Esophagus squamous epithelium (tissue), 5 donors: Measurements from ENCODE around the gene ALOX12. TPM values are rescaled to one million over a fixed set of nuclear protein-coding genes. Genes with fewer than 3 reads are reported as not detected.

Experiments used
- DNase-seq: peaks from one replicate; lab custom pipeline; 2025; lab: John Stamatoyannopoulos, UW
- H3K27ac ChIP-seq, 4 donors: fragments of 200-600 bp; sonication (generic); one replicate each; pipeline ENCODE4 v1.5.1; 2016 to 2019; ENCODE audit warnings: mild to moderate bottlenecking in 1 of 4
- H3K27me3 ChIP-seq, 4 donors: fragments of 200-600 bp; sonication (generic); 1 replicate in 3 of 4; 2 replicates in 1 of 4; pipeline versions ENCODE4 v1.5.1 to v1.6.0; 2017 to 2021; ENCODE audit warnings: antibody characterized with exemption in 1 of 4
- H3K36me3 ChIP-seq, 3 donors: fragments of 200-600 bp; sonication (generic); one replicate each; pipeline ENCODE4 v1.5.1; 2016 to 2019
- H3K4me1 ChIP-seq, 3 donors: fragments of 200-600 bp; sonication (generic); one replicate each; pipeline ENCODE4 v1.5.1; 2017 to 2019
- H3K4me3 ChIP-seq, 4 donors: fragments of 200-600 bp; sonication (generic); 1 replicate in 3 of 4; 2 replicates in 1 of 4; pipeline ENCODE4 v1.5.1; 2016 to 2019; ENCODE audit warnings: mild to moderate bottlenecking in 2 of 4, moderate library complexity in 1 of 4
- H3K9me3 ChIP-seq, 3 donors: fragments of 200-600 bp; sonication (generic); one replicate each; pipeline ENCODE4 v1.5.1; 2016 to 2019
- POLR2A ChIP-seq, 4 donors: fragments of 450-650 bp; IDR thresholded peaks; one replicate each; pipeline ENCODE4 v1.6.1; 2017; ENCODE audit warnings: antibody characterized with exemption in 4 of 4, mild to moderate bottlenecking in 4 of 4, moderate library complexity in 3 of 4
- WGBS, 2 donors: methylation state at CpG; one replicate each; pipeline ENCODE4 v1.1.5; 2018; 5-methylcytosine and 5-hydroxymethylcytosine counted together
- intact Hi-C: fragments of 100-400 bp; cut with DNase I; formaldehyde crosslinking; loops from one replicate; pipeline ENCODE4 v1.15.0; 2022
- total RNA-seq, 4 donors: library from RNA; depleted of rRNA; stranded (reverse); fragments of >200 nt; gene quantifications; one replicate each; pipeline ENCODE4 v1.1.0, GENCODE V29; 2016
- TF ChIP-seq, protein P1 (sequence below), 6 experiments: fragments of 450-650 bp in 4 of 6; fragments of 200-600 bp in 2 of 6; sonication (generic) in 2 of 6; IDR thresholded peaks; one replicate each; pipeline ENCODE4 v1.5.1; 2016 to 2019; ENCODE audit warnings: antibody characterized with exemption in 6 of 6, mild to moderate bottlenecking in 4 of 6, moderate library complexity in 4 of 6
- donor health status: DM: yes; HTN: yes; CAD: no.

The ALOX12 gene
- total RNA-seq, 4 donors from 2014 or later = 3.8 to 43.5 (median 26.4) TPM

DNA sequence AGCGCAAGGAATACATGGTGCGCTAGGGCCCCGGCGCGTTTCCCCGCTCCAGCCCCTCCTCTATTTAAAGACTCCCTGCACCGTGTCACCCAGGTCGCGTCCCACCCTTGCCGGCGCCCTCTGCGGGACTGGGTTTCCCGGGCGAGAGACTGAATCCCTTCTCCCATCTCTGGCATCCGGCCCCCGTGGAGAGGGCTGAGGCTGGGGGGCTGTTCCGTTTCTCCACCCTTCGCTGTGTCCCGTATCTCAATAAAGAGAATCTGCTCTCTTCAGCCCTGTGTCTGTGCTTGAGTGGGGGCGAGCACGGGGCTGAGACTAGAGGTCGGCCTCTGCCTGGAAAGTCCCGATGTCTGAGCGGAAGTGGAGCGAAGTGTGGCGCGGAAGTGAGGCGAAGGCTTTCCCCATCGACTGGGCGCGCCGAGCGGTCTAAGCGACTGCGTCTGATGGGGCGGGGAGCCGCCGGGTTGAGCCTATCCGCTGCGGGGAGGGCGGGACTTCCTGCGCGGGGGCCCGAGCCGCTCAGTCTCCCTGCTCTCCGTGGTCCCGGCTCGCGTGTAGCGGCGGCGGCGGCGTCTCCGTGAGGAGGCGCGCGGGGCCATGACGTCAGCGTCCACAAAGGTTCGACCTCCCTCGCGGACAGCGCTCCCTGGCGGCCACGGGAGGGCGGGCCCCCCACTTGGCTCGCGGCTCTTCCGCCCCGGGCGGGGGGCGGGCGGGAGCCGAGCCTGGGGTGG, 18.6 kb downstream of the ALOX12 start:
- TF ChIP-seq, protein P1, sequence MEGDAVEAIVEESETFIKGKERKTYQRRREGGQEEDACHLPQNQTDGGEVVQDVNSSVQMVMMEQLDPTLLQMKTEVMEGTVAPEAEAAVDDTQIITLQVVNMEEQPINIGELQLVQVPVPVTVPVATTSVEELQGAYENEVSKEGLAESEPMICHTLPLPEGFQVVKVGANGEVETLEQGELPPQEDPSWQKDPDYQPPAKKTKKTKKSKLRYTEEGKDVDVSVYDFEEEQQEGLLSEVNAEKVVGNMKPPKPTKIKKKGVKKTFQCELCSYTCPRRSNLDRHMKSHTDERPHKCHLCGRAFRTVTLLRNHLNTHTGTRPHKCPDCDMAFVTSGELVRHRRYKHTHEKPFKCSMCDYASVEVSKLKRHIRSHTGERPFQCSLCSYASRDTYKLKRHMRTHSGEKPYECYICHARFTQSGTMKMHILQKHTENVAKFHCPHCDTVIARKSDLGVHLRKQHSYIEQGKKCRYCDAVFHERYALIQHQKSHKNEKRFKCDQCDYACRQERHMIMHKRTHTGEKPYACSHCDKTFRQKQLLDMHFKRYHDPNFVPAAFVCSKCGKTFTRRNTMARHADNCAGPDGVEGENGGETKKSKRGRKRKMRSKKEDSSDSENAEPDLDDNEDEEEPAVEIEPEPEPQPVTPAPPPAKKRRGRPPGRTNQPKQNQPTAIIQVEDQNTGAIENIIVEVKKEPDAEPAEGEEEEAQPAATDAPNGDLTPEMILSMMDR (IDR thresholded peaks at IDR 0.05) = peak; percentile 62 to 89 (median 82)
- peak in 3 of 4 donors; percentile 67 to 89 (median 84) for TF ChIP-seq POLR2A (IDR thresholded peaks at IDR 0.05)
- Histone ChIP-seq H3K27me3 (no peaks in the 10 kb centered on the region), H3K9me3 (no peaks in the 10 kb centered on the region), H3K4me1 (peaks cover 38 to 85% (median 40%) of the 10 kb centered on the region in 3 donors), H3K27ac (peak overlapping the region; percentile 94 to 98 (median 98)), H3K4me3 (peak overlapping the region; percentile 87 to 95 (median 90)), H3K36me3 (peaks cover 0 to 28% (median 0%) of the 10 kb centered on the region in 3 donors)
- WGBS, 2 donors = 2 to 3% methylated on average over 7 to 14 of the region's 75 CpGs
- intact Hi-C loops = no loop called here
- DNase-seq = peak; percentile 88

DNA sequence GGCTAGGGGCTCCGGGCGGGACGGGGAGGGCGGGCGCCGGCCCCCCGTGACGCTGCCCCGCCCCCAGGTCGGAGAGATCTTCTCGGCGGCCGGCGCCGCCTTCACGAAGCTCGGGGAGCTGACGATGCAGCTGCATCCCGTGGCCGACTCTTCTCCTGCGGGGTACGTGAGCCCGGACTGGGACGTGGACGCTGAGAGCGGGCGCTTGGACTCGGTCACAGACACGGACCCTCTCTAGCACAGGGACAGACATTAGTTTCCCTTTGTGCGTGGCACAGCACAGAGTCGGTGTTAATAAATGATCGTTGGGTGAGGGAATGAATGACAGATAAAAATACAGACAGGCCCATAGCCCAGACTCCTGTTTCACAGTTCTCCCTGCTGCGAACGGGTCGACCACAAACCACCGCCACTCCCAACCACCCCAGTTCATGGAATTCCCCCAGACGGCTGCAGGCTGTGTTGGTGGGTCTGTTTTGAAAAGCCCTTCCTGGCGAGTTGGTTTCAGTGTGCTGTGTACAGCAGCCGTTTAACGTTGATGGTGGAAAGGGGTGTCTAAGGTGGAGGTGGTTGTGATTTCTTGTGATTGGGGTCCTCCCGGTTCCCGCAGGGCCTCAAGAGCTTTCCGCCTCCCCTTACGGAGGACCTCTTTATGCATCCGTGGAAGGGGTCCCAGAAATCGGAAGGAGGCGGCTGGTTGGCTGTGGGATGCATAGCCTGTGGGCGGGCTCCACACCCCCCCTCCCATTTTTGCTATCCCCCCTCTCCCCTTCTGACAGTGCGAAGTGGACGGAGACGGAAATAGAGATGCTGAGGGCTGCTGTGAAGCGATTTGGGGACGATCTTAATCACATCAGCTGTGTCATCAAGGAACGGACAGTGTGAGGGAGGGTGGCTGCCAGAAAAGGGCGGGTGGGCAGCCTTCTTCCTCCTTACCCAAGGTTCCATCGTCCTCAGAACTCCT, 19.4 kb downstream of the ALOX12 start:
- peaks cover 36 to 85% (median 37%) of the 10 kb centered on the region in 3 donors for H3K4me1 ChIP-seq
- peaks cover 0 to 19% (median 0%) of the 10 kb centered on the region in 3 donors for H3K36me3 ChIP-seq
- DNase-seq = no peak
- intact Hi-C loops = no loop called here
- TF ChIP-seq POLR2A (IDR thresholded peaks at IDR 0.05) = peak in 2 of 4 donors; percentile 73 to 75
- TF ChIP-seq, protein P1 (IDR thresholded peaks at IDR 0.05) = no peak
- H3K27ac ChIP-seq = peak overlapping the region; percentile 94 to 98 (median 98)
- H3K4me3 ChIP-seq = peak overlapping the region; percentile 87 to 95 (median 90)
- WGBS, 2 donors = 25 to 33% methylated on average over 20 to 28 of the region's 56 CpGs
- H3K27me3 ChIP-seq = no peaks in the 10 kb centered on the region
- H3K9me3 ChIP-seq = no peaks in the 10 kb centered on the region

- Histone ChIP-seq H3K4me1 (peaks cover 27 to 80% (median 28%) of the 10 kb centered on the region in 3 donors), H3K27me3 (no peaks in the 10 kb centered on the region), H3K4me3 (no peak overlapping the region), H3K27ac (peak overlapping the region; percentile 4 to 98 (median 95)), H3K36me3 (peaks cover 0 to 17% (median 0%) of the 10 kb centered on the region in 3 donors), H3K9me3 (no peaks in the 10 kb centered on the region)
- whole genome bisulfite sequencing, 2 donors = 73 to 75% methylated on average over 2 to 3 of the region's 3 CpGs
- DNase-seq = no peak
- intact Hi-C loops = no loop called here
- no peak for TF ChIP-seq POLR2A (IDR thresholded peaks at IDR 0.05)
- TF ChIP-seq, protein P1 (IDR thresholded peaks at IDR 0.05) = no peak
These were observed 20.6 kb downstream of the ALOX12 start for GRCh38 chr17:7016418-7016817.

GRCh38 chr17:7016886-7017826, 21.3 kb downstream of the ALOX12 start:
- Histone ChIP-seq H3K36me3 (peaks cover 0 to 17% (median 0%) of the 10 kb centered on the region in 3 donors), H3K27me3 (peaks cover 0 to 2% (median 0%) of the 10 kb centered on the region in 4 donors), H3K9me3 (no peaks in the 10 kb centered on the region), H3K4me1 (peaks cover 27 to 83% (median 34%) of the 10 kb centered on the region in 3 donors), H3K4me3 (peak overlapping the region in 1 of 4 donors; percentile 72), H3K27ac (peak overlapping the region; percentile 80 to 98 (median 95))
- intact Hi-C loops = no loop called here
- TF ChIP-seq, protein P1 (IDR thresholded peaks at IDR 0.05) = no peak
- TF ChIP-seq POLR2A (IDR thresholded peaks at IDR 0.05) = no peak
- 83 to 86% methylated on average over 15 to 17 of the region's 20 CpGs for WGBS, 2 donors
- DNase-seq = no peak
